ENCODE results near the gene STXBP1.
"Not testable (repeated sequence)": the region's sequence is repeated elsewhere in the genome, so short reads cannot be mapped to it uniquely, and the experiment has no call there.

STXBP1 gene

DNA sequence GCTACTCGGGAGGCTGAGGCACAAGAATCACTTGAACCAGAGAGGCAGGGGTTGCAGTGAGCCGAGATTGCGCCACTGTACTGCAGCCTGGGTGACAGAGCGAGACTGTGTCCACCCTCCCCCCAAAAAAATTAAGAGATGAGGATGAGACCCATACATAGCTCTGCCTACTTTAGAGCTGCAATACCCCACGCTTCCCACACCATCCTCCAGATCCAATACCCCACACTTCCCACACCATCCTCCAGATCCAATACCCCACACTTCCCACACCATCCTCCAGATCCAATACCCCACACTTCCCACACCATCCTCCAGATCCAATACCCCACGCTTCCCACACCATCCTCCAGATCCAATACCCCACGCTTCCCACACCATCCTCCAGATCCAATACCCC lies 34.9 kb upstream of the STXBP1 start:
- DNase-seq (ENCODE audit: low read depth in 2 of 2, low spot score in 1 of 2), result not testable (repeated sequence)

DNA sequence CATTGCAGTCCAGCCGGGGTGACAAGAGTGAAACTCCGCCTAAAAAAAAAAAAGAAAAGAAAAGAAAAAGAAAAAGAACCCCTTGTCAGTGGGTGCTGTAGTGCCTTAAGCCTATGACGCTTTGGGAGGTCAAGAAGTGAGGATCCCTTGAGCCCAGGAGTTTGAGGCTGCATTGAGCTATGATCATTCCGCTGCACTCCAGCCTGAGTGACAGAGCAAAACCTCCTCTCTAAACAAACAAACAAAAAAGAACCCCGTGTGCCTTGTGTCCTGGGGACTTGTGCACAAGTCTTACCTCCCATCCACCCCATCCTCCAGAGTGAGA lies 33.5 kb upstream of the STXBP1 start:
- no peak for DNase-seq (ENCODE audit: low read depth in 2 of 2, low spot score in 1 of 2)

DNA sequence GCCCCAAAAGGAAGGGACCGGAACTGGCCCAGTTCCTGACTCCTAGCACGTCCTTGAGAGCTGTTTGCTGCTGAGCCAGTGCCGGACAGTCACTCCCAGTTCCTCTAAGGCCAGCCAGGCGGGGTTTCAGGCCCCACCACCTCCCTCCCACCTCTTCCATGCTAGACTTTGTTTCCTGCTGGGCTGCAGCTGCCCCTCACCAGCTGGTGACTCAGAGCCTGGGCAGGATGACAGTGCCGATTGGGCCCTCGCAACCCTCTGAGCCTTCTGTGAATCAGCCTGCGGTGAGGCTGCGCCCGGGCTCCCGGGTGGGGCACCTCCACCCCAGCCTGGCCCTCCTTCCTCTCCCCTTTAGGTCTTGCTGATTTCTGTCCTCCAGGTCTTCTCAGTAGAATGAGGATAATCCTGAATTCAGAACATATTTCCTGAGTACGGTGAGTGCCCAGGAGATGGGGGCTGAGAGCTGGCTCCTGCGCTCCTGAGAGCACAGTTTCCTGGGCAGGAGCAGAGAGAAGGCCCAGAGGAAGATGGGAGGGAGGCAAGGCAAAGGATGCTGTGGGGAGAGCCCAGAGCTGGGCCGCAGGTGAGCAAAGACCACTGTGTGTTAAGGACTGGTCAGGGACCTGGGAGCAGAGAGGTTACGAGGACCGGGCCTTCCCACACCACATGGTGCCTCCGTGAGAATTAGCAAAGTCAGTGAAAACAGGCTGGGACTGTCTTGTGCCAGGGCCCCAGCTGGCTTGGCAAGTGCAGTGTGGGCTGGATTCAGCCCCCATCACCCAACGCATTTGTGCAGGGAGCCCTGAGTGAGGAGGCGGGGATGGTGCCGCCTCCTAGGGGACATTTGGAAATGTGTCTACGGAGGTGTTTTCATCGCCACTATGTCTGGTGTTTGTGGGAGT lies 32.9 kb upstream of the STXBP1 start:
- DNase-seq (ENCODE audit: low read depth in 2 of 2, low spot score in 1 of 2), result peak; percentile 53 to 73

DNA sequence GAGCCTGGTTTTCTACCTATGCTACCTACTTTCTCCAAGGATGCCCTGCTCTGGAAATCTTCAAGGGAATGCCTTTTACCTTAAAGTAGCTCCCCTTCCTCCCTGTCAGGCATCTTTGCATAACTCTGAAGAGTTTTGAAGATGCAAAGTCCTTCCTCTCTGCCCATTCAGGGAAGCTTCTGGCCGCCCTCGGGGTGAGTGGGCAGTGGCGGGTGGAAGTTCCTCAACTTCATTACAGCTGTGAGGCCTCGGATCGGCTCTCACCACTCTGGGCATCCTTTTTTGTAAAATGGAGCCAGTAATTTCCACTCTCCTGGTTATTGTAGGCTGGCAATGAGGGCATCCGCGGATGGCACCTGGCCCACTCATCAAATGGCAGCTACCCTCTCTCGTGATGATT lies 31.7 kb upstream of the STXBP1 start:
- no peak for DNase-seq (ENCODE audit: low read depth in 2 of 2, low spot score in 1 of 2)

DNA sequence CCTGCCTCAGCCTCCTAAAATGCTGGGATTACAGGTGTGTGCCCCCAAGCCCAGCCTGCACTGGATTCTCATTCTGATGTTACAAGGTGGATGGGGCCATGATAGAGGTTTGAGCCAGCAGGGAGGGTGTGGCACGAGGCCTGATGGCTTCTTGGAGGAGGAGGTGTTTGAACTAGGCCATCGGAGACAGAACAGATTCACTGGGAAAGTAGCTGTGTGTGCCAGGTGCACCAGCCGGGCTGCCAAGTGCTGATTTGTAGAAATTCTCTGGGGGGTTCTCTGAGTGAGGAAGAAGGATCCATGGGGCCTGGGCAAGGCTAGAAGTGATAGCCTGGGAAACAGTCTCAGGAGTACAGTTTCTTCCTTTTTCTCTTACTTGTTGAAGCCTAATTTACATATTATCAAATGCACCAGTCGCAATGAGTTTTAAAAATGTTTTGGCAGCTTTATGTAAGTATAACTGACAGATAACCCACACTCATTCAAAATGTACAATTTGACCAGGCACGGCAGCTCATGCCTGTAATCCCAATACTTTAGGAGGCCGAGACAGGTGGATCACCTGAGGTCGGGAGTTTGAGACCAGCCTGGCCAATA lies 31.1 kb upstream of the STXBP1 start:
- DNase-seq (ENCODE audit: low read depth in 2 of 2, low spot score in 1 of 2), result no peak

DNA sequence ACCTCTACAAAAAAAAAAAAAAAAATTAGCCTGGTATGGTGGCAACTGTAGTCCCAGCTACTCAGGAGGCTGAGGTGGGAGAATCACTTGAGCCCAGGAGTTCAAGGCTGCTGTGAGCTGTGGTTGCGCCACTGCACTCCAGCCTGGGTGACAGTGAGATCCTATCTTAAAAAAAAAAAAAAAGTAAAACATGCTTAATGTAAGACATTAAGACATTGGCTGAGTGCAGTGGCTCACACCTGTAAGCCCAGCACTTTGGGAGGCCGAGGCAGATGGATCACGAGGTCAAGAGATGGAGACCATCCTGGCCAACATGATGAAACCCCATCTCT lies 27.6 kb upstream of the STXBP1 start:
- not testable (repeated sequence) for DNase-seq (ENCODE audit: low read depth in 2 of 2, low spot score in 1 of 2)

DNA sequence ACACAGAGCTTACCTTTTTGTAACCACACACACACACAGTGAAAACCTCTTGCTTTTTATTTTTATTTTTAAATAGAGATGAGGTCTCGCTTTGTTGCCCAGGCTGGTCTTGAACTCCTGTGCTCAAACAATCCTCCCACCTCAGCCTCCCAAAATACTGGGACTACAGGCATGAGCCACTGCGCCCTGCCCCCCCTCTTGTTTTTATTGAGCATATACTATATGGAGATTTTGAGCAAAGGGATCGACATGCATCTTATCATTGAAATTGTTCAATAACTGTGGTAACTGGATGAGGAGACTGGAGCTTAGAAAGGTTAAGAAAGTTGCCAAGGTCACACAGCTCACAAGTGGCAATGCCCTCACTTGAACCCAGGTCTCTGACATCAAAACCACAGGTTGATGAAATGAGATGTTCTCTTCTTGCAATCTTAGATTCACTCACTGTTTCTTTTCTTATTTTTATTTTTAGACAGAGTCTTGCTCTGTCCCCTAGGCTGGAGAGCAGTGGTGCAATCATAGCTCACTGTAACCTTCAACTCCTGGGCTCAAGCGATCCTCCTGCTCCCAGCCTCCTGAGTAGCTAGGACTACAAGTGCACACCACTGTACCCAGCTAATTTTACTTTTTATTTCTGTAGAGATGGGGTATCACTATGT lies 26.8 kb upstream of the STXBP1 start:
- no peak for DNase-seq (ENCODE audit: low read depth in 2 of 2, low spot score in 1 of 2)

- DNase-seq (ENCODE audit: low read depth in 2 of 2, low spot score in 1 of 2), result no peak
Measured at GRCh38 chr9:127586096-127586495, 26.0 kb upstream of the STXBP1 start.

DNA sequence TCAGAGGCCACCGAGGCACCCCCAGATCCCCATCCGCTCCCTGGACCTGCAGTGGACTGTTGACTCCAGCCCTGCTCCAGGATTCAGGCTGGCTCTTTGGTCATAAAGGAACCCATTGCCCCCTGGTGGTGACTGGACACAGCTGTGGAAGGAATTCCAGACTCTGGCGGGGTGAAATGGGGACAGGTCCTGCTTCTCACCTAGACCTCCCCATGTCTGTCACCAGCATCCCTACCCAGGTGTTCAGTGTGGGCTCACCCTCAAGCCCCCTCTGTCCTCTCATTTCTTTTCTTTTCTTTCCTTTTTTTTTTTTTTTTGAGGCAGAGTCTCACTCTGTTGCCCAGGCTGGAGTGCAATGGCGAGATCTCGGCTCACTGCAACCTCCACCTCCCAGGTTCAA lies 25.5 kb upstream of the STXBP1 start:
- no peak for DNase-seq (ENCODE audit: low read depth in 2 of 2, low spot score in 1 of 2)

DNA sequence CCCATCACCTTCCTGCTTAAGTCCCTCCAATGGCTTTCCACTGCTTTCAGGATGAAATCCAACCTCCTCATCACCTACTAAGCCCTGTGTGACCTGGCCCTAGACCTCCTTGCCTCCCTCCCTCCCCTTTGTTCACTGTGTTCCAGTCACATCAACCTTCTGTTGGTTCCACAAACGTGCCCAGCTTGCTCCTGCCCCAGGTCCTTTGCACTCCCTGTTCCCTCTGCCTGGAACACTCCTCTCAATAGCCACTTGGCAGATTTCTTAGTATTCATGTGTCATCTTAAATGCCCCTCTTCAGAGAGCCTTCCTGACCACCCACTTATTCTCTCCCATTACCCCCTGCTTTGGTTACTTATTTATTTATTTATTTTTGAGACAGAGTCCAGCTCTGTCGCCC lies 24.1 kb upstream of the STXBP1 start:
- no peak for DNase-seq (ENCODE audit: low read depth in 2 of 2, low spot score in 1 of 2)

GRCh38 chr9:127588740-127589506 lies 23.2 kb upstream of the STXBP1 start:
- no peak for DNase-seq (ENCODE audit: low read depth in 2 of 2, low spot score in 1 of 2)

- DNase-seq (ENCODE audit: low read depth in 2 of 2, low spot score in 1 of 2), result no peak
Measured at GRCh38 chr9:127589955-127590370, 22.1 kb upstream of the STXBP1 start.

DNA sequence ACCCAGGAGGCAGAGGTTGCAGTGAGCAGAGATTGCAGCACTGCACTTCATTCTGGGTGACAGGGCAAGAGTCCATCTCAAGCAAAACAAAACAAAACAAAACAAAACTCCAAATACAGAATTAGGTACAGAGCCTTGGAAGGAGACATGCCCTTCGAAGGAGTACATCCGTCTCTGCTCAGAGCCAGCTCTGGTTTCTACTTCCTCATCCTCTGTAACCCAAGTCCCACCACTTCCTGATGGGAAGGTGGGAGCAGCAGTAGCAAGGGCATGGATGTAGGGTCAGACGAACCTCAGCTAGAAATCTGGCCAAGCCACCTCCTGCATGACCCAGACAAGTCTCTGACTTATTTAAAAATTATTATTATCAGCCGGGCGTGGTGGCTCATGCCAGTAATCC lies 16.5 kb upstream of the STXBP1 start:
- DNase-seq (ENCODE audit: low read depth in 2 of 2, low spot score in 1 of 2), result no peak

- no peak for DNase-seq (ENCODE audit: low read depth in 2 of 2, low spot score in 1 of 2)
Measured at GRCh38 chr9:127598839-127599549, 13.1 kb upstream of the STXBP1 start.

DNA sequence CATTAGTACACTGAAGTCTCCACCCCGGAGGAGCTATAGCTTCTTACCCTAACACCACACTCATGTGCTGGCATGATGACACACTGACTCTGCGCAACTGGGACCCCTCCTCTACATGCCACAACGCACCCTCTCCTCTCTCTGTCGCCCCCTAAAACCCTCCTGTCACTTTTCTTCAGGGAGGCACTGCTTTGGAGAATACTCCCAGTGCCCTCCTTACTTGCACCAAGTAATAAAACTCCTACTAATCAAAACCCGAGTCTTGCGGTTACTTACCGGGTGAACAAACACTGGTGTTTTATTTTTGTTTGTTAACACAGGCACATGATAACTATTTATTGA lies 12.6 kb upstream of the STXBP1 start:
- DNase-seq (ENCODE audit: low read depth in 2 of 2, low spot score in 1 of 2), result no peak

DNA sequence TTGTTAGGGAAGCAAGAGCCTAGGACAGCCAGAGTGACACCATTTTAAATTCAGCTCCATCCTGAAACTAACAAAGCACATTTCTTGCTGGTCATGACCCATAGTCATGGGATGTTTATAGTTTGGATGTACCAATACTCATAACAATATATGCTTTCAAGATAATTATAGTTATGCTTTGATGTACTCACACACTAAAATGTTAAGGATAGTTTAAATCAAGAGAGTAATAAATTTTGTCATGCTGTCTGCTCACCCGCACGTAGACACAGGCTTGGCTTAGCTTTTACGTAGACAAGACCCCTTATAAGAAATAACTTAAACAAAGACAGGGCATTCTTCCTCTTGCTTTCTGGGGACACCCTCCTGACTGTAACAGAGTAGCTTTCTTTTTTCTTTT lies 8.9 kb upstream of the STXBP1 start:
- no peak for DNase-seq (ENCODE audit: low read depth in 2 of 2, low spot score in 1 of 2)

DNA sequence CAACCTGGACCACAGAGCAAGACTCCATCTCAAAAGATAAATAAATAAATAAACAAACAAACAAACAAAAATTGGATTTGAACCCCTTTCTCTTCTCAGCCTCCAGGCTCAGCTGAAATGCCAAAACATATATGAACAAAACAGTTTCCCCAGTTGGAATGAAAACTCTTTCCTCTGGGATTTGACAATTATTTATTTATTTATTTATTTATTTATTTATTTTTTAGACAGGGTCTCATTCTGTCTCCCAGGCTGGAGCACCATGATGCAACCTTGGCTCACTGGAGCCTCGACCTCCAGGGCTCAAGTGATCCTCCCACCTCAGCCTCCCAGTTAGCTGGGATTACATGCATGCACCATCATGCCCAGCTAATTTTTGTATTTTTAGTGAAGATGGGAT lies 6.0 kb upstream of the STXBP1 start:
- no peak for DNase-seq (ENCODE audit: low read depth in 2 of 2, low spot score in 1 of 2)

GRCh38 chr9:127608104-127608966 lies 3.7 kb upstream of the STXBP1 start:
- peak in 1 of 2 donors; percentile 58 for DNase-seq (ENCODE audit: low read depth in 2 of 2, low spot score in 1 of 2)

- DNase-seq (ENCODE audit: low read depth in 2 of 2, low spot score in 1 of 2), result no peak
Measured at GRCh38 chr9:127611603-127611898, 526 bp upstream of the STXBP1 start.

- no peak for DNase-seq (ENCODE audit: low read depth in 2 of 2, low spot score in 1 of 2)
Measured at GRCh38 chr9:127612939-127613582, 984 bp downstream of the STXBP1 start.
